H9 (cell line): ENCODE data around the gene ZNF655. TPM values are rescaled to one million over a fixed set of nuclear protein-coding genes. Genes with fewer than 3 reads are reported as not detected.

Experiments used
- DNase-seq: peaks from one replicate; pipeline ENCODE4 v3.0.0-alpha.2; 2017
- H2AFZ ChIP-seq: one replicate; pipeline ENCODE4 v1.6.1; 2013; ENCODE audit warnings: mild to moderate bottlenecking, low read length, control low read depth, moderate library complexity
- H2AK5ac ChIP-seq: 2 replicates; pipeline ENCODE4 v1.6.1; 2013; ENCODE audit warnings: low read length, control low read depth, mixed read lengths; ENCODE audit not compliant: insufficient read length
- H2BK120ac ChIP-seq: one replicate; pipeline ENCODE4 v1.6.1; 2013; ENCODE audit warnings: low read depth, mild to moderate bottlenecking, low read length, control low read depth, inconsistent platforms; ENCODE audit not compliant: poor library complexity, severe bottlenecking
- H2BK12ac ChIP-seq: 2 replicates; pipeline ENCODE4 v1.6.1; 2013; ENCODE audit warnings: low read length, control low read depth, mixed read lengths, low read depth; ENCODE audit not compliant: insufficient read length
- H2BK15ac ChIP-seq: 2 replicates; pipeline ENCODE4 v1.6.1; 2013; ENCODE audit warnings: low read depth, low read length, control low read depth
- H2BK20ac ChIP-seq: one replicate; pipeline ENCODE4 v1.6.1; 2013; ENCODE audit warnings: low read depth, mild to moderate bottlenecking, low read length, control low read depth, inconsistent platforms; ENCODE audit not compliant: poor library complexity, severe bottlenecking
- H2BK5ac ChIP-seq: 2 replicates; pipeline ENCODE4 v1.6.1; 2013; ENCODE audit warnings: low read length, control low read depth, mixed read lengths; ENCODE audit not compliant: insufficient read length
- H3K14ac ChIP-seq: 2 replicates; pipeline ENCODE4 v1.6.1; 2013; ENCODE audit warnings: low read length, control low read depth; ENCODE audit not compliant: insufficient read depth
- H3K18ac ChIP-seq: 2 replicates; pipeline ENCODE4 v1.6.1; 2013; ENCODE audit warnings: low read depth, mild to moderate bottlenecking, mixed read lengths, low read length, control low read depth; ENCODE audit not compliant: insufficient read length
- H3K23ac ChIP-seq: 2 replicates; pipeline ENCODE4 v1.6.1; 2013; ENCODE audit warnings: low read length, control low read depth, mixed read lengths, low read depth; ENCODE audit not compliant: insufficient read length
- H3K23me2 ChIP-seq: 2 replicates; pipeline ENCODE4 v1.6.1; 2013; ENCODE audit warnings: low read depth, mild to moderate bottlenecking, mixed read lengths, low read length, control low read depth; ENCODE audit not compliant: insufficient read length, poor library complexity, severe bottlenecking
- H3K27ac ChIP-seq: 2 replicates; pipeline ENCODE4 v1.5.1; 2013; ENCODE audit warnings: low read length, control low read depth, mixed read lengths, low read depth; ENCODE audit not compliant: insufficient read length
- H3K27me3 ChIP-seq: 2 replicates; pipeline ENCODE4 v1.6.1; 2013; ENCODE audit warnings: low read length, control low read depth, inconsistent platforms; ENCODE audit not compliant: insufficient read depth
- H3K4ac ChIP-seq: 2 replicates; pipeline ENCODE4 v1.6.1; 2013; ENCODE audit warnings: low read depth, mild to moderate bottlenecking, control low read depth, inconsistent platforms, low read length, moderate library complexity
- H3K4me1 ChIP-seq: 2 replicates; pipeline ENCODE4 v1.6.1; 2013; ENCODE audit warnings: low read length, control low read depth, inconsistent platforms; ENCODE audit not compliant: insufficient read depth
- H3K4me2 ChIP-seq: 2 replicates; pipeline ENCODE4 v1.6.1; 2013; ENCODE audit warnings: low read length, control low read depth, mixed read lengths; ENCODE audit not compliant: insufficient read length, insufficient read depth
- H3K56ac ChIP-seq: 2 replicates; pipeline ENCODE4 v1.6.1; 2013; ENCODE audit warnings: low read depth, mild to moderate bottlenecking, mixed read lengths, low read length, control low read depth; ENCODE audit not compliant: insufficient read length
- H3K79me1 ChIP-seq: 2 replicates; pipeline ENCODE4 v1.6.1; 2013; ENCODE audit warnings: low read depth, mild to moderate bottlenecking, moderate library complexity, low read length, control low read depth, inconsistent platforms; ENCODE audit not compliant: insufficient read depth, poor library complexity, severe bottlenecking
- H3K79me2 ChIP-seq: 2 replicates; pipeline ENCODE4 v1.6.1; 2013; ENCODE audit warnings: low read length, control low read depth, inconsistent platforms; ENCODE audit not compliant: insufficient read depth
- H3K9ac ChIP-seq: 2 replicates; pipeline ENCODE4 v1.6.1; 2013; ENCODE audit warnings: low read length, control low read depth, mixed read lengths; ENCODE audit not compliant: insufficient read length; ENCODE audit errors: extremely low read depth
- H3K9me3 ChIP-seq: one replicate; pipeline ENCODE4 v1.6.1; 2013; ENCODE audit warnings: low read depth, low read length, inconsistent platforms; ENCODE audit not compliant: control insufficient read depth
- H3T11ph ChIP-seq: one replicate; pipeline ENCODE4 v1.6.1; 2013; ENCODE audit warnings: mild to moderate bottlenecking, low read length, control low read depth, inconsistent platforms
- H4K20me1 ChIP-seq: one replicate; pipeline ENCODE4 v1.6.1; 2013; ENCODE audit not compliant: control insufficient read depth, insufficient read length, insufficient read depth
- H4K5ac ChIP-seq: 2 replicates; pipeline ENCODE4 v1.6.1; 2013; ENCODE audit warnings: low read depth, mild to moderate bottlenecking, mixed read lengths, low read length, control low read depth; ENCODE audit not compliant: insufficient read length
- H4K8ac ChIP-seq: replicated peaks from 2 replicates; pipeline ENCODE4 v1.6.1; 2013; ENCODE audit warnings: low read length, control low read depth, mixed read lengths, low read depth; ENCODE audit not compliant: insufficient read length
- H4K91ac ChIP-seq: 2 replicates; pipeline ENCODE4 v1.6.1; 2013; ENCODE audit warnings: low read depth, mild to moderate bottlenecking, moderate library complexity, mixed read lengths, low read length, control low read depth; ENCODE audit not compliant: insufficient read length
- H3K27ac Mint-ChIP-seq, 3 experiments: 2 replicates in 2 of 3; 3 replicates in 1 of 3; pipeline ENCODE4 v1.8.0; 2020 to 2021; ENCODE audit warnings: mixed read lengths in 3 of 3, mild to moderate bottlenecking in 1 of 3, moderate library complexity in 1 of 3
- H3K27me3 Mint-ChIP-seq: 2 replicates; pipeline ENCODE4 v1.8.0; 2021; ENCODE audit warnings: low read depth, mild to moderate bottlenecking, moderate library complexity, mixed read lengths
- H3K36me3 Mint-ChIP-seq, 3 experiments: 2 replicates in 2 of 3; 3 replicates in 1 of 3; pipeline ENCODE4 v1.8.0; 2020 to 2021; ENCODE audit warnings: low read depth in 3 of 3, mixed read lengths in 3 of 3; ENCODE audit not compliant: insufficient read depth in 1 of 3
- H3K4me1 Mint-ChIP-seq, 2 experiments: 2 replicates each; pipeline ENCODE4 v1.8.0; 2020; ENCODE audit warnings: mixed read lengths in 2 of 2
- H3K4me3 Mint-ChIP-seq, 2 experiments: 2 replicates in 1 of 2; 3 replicates in 1 of 2; pipeline ENCODE4 v1.8.0; 2020 to 2021; ENCODE audit warnings: mild to moderate bottlenecking in 2 of 2, mixed read lengths in 2 of 2, moderate library complexity in 1 of 2
- H3K9me3 Mint-ChIP-seq, 2 experiments: 2 replicates in 1 of 2; 3 replicates in 1 of 2; pipeline ENCODE4 v1.8.0; 2020; ENCODE audit warnings: mild to moderate bottlenecking in 2 of 2, mixed read lengths in 2 of 2, moderate library complexity in 1 of 2
- CTCF ChIP-seq: fragments of 200-600 bp; sonication (generic); conservative IDR thresholded peaks from 3 replicates; pipeline ENCODE4 v1.8.0; 2021; ENCODE audit warnings: antibody characterized with exemption, mild to moderate bottlenecking
- WGBS: extraction: QIAGEN DNeasy Blood & Tissue Kit; methylation state at CpG from one replicate; pipeline ENCODE4 v1.1.7; 2013; ENCODE audit warnings: missing lambda C conversion rate, low lambda C conversion rate, mixed read lengths; ENCODE audit not compliant: insufficient read length; ENCODE audit errors: extremely low coverage; 5-methylcytosine and 5-hydroxymethylcytosine counted together
- total RNA-seq: library from RNA; stranded (reverse); gene quantifications from 2 replicates; pipeline ENCODE4 v1.2.1, GENCODE V29; 2021

ZNF655 gene
- total RNA-seq, 1 experiment from 2014 or later, result 49.2 TPM

- peak within 1 kb of the TSS; percentile 92 to 94 for H3K4me3 Mint-ChIP-seq
Measured at GRCh38 chr7:99616359-99617191, 58.1 kb downstream of the ZNF655 start, which contains the start of gene ZSCAN25. Gene ZSCAN25 (plus strand): TSS chr7:99616946. CDS start chr7:99619607, 2,661 bp downstream.

More at GRCh38 chr7:99616359-99617191, 58.1 kb downstream of the ZNF655 start, which contains the start of gene ZSCAN25:
- Histone ChIP-seq H3K27me3 (no peaks in the 10 kb centered on the region), H3K56ac (peak within 1 kb of the TSS; percentile 3), H2BK20ac (no peak within 1 kb of the TSS), H3K79me1 (peaks cover 4% of the 10 kb centered on the region), H2AK5ac (no peak within 1 kb of the TSS), H4K8ac (no peak within 1 kb of the TSS), H2BK12ac (no peak within 1 kb of the TSS), H4K20me1 (no peaks in the 10 kb centered on the region), H3K27ac (no peak within 1 kb of the TSS), H3K4me1 (no peaks in the 10 kb centered on the region), H2BK120ac (no peak within 1 kb of the TSS), H3T11ph (no peak within 1 kb of the TSS), H3K79me2 (no peaks in the 10 kb centered on the region), H3K18ac (peak within 1 kb of the TSS; percentile 92), H3K4me2 (peak within 1 kb of the TSS; percentile 38), H4K91ac (no peak within 1 kb of the TSS), H2AFZ (no peak within 1 kb of the TSS), H3K4ac (no peak within 1 kb of the TSS), H3K9me3 (no peaks in the 10 kb centered on the region), H3K14ac (peak within 1 kb of the TSS; percentile 90), H2BK5ac (peak within 1 kb of the TSS; percentile 4), H4K5ac (peak within 1 kb of the TSS; percentile 41), H3K23me2 (peaks cover 7% of the 10 kb centered on the region), H3K9ac (peak within 1 kb of the TSS; percentile 93), H2BK15ac (no peak within 1 kb of the TSS; the same call in 1 of the 2 replicates), H3K23ac (no peak within 1 kb of the TSS)
- H3K4me1 Mint-ChIP-seq, result peaks cover 11 to 18% of the 10 kb centered on the region in 2 experiments
- no CpG with 5 or more reads among the region's 60 CpGs for WGBS
- peak within 1 kb of the TSS; percentile 89 to 99 (median 98) for H3K27ac Mint-ChIP-seq
- TF ChIP-seq CTCF, result peak; percentile 76
- peaks cover 6% of the 10 kb centered on the region for H3K27me3 Mint-ChIP-seq
- H3K36me3 Mint-ChIP-seq, result peaks cover 23 to 40% (median 37%) of the 10 kb centered on the region in 3 experiments
- no peaks in the 10 kb centered on the region; a peak in 2 of 5 replicates for H3K9me3 Mint-ChIP-seq
- DNase-seq, result peak; percentile 96
